Hematopoietic multipotent progenitor cell (in vitro differentiated cells): ENCODE results near the gene RALGDS. TPM values are rescaled to one million over a fixed set of nuclear protein-coding genes. Genes with fewer than 3 reads are reported as not detected.
A peak's percentile ranks its signal among the peaks of the same experiment; 100 is the strongest.
"Not testable (repeated sequence)": the region's sequence is repeated elsewhere in the genome, so short reads cannot be mapped to it uniquely, and the experiment has no call there.

Source experiments
- DNase-seq, 3 donors: peaks; one replicate each; pipeline ENCODE4 v3.0.0-alpha.2; 2011 to 2015; ENCODE audit warnings: low read depth in 2 of 3, low spot score in 2 of 3
- total RNA-seq: library from RNA; depleted of rRNA; stranded (reverse); fragments of >200 nt; gene quantifications from one replicate; pipeline ENCODE4 v1.2.3, GENCODE V29; 2012

RALGDS gene
- total RNA-seq, 1 donor, result 139 TPM

DNA sequence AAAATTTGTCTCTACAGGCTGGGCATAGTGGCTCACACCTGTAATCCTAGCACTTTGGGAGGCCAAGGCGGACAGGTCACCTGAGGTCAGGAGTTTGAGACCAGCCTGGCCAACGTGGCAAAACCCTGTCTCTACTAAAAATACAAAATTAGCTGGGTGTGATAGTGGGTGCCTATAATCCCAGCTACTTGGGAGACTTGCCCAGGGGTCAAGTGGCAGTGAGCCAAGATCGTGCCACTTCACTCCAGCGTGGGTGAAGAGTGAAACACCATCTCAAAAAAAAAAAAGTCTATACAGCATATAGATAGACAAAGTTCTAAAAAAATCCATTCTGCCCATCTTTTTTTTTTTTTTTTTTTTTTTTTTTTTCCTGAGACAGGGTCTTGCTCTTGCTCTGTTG is 26.7 kb downstream of the RALGDS start:
- not testable (repeated sequence) for DNase-seq

DNA sequence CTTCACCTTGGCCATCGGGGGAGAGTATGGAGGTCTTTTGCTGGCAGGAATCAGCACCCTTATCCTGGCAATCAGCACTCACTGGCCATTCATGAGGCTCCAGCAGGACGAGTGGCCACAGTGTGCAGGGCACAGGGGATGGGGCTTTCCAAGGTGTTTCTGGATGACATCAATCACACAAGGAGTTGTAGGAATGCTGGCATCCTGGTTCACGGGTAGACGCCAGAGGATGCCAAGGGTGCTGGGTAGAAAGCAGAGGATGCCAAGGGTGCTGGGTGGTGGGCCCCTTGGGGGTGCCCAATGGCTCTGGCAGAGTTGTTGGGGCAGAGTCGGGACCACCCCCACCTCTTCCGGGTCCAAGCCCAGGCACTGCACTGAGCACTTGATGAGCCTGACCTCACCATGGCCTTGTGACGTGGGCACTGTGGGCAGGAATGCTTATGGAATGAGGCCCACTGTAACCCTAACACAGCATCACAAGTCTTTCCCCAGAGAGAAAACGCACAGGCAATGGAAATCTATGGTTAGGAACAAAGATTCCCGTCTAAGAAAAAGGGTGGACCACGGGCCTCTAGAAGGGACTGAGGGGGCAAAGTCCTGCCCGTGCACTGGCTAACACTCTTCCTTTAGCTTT is 30.2 kb downstream of the RALGDS start:
- DNase-seq, result no peak

DNA sequence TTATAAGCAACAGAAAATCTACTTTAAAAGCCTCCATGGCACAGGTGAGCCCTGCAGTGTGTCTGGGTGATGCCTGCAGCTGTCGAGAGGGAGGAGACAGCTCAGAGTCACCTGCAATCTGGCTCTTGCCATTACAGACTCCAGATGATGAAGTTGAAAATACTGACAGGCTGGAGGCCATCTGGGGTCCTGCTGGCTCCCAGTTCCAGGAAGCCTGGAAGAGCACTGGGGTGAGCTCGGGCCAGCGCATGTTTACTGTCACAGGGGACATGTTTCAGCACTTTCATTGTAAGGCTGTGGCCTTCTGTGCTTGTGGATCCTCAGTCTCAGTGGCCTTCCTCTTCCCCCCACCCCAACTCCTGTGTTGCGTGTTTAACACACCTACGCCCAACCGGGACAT is 30.9 kb downstream of the RALGDS start:
- no peak for DNase-seq

DNA sequence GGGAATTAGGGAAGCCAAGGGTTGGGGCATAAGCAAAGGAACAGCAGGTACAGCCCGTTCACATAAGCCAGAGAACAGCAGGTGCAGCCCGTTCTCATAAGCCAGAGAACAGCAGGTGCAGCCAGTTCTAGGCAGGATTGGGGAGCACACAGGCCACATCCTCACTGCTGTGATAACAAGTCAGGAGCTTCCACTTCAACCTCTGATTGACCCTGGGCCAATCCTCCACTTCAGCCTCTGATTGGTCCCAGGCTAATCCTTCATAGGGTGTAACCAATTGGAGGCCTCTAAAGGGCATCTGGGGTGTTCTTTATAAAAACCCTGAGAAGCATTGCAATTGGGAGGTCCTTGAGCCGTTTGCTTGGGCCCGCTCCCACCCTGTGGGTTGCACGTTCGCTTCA is 31.8 kb downstream of the RALGDS start:
- DNase-seq, result no peak

DNA sequence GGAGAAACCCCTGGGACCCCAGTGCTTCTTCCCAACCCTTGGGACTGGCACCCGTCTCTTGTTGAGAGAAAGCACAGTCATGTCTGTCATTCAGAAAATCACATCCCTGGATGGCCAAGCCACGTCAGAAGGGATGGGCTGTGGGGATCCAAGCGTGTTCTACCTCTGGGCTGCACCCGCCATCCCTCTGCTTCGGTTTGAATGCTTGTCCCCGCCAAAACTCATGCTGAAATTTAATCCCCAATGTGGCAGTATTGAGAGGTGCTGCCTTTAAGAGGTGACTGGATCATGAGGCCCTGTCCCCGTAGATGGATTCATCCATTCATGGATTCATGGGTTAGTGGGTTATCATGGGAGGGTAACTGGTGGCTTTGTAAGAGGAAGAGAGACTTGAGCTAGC is 32.3 kb downstream of the RALGDS start:
- no peak for DNase-seq

DNA sequence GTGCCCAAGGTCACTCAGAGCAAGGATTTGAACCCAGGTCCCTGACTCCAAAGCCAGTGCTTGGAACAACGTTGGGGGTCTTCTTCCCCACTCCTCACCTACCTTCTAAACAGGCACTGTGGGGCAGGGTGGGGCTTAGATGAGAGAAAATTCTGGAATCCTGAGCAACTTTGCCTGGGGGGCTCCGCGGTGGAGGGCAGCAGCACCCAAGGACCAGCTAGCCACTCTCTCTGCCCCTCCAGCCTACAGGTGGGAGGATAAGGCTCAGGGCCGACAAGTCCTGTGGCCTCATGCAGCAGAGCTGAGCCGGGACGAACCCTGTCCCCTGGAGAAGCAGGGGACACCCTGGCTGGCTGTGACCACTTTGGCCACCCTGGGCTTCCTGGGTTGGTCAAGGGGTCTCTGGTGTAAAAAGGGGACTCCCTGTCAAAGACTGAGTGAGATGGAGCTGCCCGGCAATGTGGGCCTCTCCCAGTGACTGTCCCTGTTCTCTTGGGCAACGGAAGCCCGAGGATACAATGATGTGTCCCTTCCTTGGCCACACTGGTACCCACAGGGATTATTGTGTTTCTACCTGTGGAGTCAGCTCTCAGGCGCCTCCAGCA is 32.8 kb downstream of the RALGDS start:
- no peak for DNase-seq

DNA sequence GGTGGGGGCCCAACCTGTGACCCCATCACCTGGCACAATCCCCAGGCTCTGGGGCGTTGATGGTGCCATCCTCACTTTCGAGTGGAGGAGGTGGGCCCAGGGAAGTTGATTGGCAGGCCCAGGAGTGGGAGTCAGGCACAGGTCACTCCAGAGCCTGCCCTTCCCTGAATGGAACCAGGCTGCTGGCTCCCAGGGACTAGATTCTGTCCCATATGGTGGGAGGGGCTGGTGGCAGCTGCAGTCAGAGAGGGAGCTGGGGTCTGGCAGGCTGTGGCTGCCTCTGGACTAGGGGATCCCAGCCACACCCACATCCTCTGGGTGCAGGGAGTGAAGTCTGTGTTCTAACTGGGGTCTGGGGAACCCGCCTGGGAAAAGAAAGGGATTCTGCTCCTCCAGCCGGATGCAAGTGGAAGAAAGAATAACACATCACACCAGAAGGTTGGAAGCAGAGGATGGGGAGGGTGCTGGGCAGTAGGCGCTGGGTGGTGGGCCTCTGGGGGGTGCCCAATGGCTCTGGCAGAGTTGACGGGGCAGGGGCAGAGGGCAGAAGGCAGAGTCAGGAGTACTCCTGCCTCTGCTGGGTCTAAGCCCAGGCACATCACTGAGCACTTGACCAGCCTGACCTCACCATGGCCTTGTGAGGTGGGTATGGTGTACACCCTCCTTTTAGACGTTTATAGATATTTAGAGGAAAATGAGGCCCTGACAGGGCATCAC is 33.5 kb downstream of the RALGDS start:
- DNase-seq, result no peak

DNA sequence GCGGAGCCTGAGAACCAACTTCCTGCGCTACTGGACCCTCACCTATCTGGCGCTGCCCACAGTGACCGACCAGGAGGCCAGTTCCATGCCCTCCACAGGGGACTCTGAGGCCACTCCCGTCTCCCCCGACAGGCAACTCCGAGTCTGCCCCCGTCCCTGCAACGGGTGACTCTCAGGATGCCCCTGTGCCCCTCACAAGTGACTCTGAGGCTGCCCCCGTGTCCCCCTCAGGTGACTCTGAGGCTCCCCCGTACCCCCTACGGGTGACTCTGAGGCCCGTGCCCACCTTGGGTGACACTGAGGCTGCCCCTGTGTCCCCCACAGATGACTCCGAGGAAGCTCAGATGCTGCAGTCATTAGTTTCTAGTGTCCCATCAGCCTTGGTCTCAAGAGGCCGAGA is 34.1 kb downstream of the RALGDS start:
- DNase-seq, result no peak

DNA sequence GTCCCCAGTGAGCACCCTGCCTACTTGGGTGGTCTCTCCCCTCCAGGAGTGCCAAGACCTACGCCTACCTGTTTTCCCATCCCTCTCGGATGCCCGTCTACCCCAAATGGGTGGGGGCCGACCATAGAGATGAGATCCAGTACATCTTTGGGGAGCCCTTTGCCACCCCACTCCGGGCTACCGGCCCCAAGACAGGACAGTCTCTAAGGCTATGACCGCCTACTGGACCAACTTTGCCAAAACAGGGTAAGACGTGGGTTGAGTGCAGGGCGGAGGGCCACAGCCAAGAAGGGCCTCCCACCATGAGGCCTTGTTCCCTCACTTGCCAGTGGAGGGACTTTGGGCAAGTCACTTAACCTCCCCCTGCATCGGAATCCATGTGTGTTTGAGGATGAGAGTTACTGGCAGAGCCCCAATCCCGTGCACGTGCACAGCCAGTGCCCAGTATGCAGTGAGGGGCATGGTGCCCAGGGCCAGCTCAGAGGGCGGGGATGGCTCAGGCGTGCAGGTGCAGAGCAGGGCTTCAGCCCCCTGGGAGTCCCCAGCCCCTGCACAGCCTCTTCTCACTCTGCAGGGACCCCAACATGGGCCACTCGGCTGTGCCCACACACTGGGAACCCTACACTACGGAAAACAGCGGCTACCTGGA is 34.7 kb downstream of the RALGDS start:
- not testable (repeated sequence) for DNase-seq

DNA sequence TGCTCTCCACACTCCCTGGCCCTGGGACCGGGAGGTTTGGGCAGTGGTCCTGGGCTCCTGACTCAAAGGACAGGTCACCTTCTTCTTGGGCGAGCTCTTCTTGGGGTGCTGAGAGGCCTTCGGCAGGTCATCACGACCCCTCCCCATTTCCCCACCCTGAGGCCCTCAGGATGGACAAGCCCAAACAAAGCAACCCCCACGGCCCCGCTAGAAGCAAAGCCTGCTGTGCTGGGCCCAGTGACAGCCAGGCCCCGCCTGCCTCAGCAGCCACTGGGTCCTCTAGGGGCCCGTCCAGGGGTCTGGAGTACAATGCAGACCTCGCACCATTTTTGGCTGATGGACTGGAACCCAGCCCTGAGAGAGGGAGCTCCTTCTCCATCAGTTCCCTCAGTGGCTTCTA is 37.4 kb downstream of the RALGDS start:
- not testable (repeated sequence) for DNase-seq

DNA sequence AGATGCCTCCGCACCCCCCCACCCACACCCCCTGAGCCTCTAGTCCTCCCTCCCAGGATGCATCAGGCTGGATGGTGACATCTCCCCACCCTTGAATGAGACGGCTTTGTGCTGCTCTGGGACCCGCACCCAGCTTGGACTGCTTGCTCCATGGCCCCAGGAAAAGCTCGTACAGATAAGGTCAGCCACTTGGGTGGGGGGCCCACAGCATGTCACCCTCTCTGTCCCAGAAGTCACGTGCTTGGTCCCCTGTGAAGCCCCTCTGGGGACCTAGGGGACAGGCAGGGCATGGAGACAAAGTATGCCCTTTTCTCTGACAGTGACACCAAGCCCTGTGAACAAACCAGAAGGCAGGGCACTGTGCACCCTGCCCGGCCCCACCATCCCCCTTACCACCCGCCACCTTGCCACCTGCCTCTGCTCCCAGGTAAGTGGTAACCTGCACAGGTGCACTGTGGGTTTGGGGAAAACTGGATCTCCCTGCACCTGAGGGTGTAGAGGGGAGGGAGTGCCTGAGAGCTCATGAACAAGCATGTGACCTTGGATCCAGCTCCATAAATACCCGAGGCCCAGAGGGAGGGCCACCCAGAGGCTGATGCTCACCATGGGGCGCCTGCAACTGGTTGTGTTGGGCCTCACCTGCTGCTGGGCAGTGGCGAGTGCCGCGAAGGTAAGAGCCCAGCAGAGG is 38.9 kb downstream of the RALGDS start:
- not testable (repeated sequence) for DNase-seq

DNA sequence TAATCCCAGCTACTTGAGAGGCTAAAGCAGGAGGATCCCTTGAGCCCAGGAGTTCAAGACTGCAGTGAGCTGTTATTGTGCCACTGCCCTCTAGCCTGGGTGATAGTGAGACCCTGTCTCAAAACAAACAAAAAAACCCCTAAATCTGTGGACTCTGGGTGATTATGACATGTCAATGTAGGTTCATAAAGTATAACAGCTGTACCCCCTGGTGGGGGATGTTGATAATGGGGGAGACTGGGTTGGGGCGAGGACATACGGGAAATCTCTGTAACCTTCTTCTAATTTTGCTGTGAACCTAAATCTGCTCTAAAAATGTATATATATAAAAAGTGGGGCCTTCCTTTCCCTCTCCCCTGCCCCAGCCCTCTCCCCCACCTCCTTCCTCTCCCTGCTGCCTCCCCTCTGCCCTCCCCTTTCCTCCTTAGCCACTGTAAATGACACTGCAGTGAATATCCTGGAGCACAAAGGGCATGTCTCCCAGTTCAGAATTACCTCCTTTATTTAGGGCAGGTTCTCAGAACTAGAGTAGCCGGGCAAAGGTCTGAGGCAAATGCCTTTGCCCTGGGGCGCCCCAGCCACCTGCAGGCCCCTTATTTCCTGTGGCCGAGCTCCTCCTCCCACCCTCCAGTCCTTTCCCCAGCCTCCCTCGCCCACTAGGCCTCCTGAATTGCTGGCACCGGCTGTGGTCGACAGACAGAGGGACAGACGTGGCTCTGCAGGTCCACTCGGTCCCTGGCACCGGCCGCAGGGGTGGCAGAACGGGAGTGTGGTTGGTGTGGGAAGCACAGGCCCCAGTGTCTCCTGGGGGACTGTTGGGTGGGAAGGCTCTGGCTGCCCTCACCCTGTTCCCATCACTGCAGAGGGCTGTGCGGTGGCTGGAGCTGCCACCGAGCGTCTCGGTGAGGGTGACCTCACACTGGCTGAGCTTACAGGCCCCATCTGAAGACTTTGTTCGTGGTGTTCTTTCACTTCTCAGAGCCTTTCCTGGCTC is 40.0 kb downstream of the RALGDS start:
- peak in 2 of 3 donors; percentile 47 to 64 for DNase-seq

DNA sequence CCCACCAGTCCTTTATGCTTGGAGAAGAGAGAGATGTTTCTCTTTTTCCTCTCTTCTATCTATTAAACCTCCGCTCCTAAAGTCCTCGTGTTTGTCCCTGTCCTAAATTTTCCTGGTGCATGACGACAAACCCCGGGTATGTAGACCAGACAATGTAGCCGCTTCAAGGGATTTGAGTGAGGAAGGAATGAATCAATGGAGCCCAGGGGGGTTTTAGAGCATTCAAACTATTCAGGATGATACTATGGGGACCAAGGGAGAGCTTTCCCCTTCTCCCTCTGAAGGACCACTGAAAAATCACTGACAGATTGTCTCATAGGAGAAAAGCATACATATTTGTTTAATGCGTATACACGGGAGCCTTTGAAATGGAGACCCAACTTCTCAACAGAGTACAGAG is 40.9 kb downstream of the RALGDS start:
- no peak for DNase-seq

DNA sequence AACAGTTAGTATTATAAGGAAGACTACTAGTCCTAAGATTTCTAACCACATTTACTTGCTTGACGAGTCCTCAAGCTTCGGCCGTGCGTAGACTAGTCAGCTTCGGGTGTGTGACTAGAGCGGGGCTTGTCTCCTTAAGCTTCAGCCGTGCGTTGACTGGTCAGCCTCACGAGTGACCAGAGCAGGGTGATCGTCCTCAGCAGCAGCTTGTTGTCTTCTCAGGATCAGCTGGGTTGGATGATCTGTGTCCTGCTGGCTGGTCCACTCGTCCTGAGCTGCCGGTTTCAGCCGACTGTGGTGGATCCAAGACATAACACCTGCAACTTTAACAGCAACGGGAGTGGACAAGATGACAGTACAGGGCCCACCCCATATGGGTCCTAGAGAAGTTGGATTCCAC is 42.6 kb downstream of the RALGDS start:
- DNase-seq, result no peak

DNA sequence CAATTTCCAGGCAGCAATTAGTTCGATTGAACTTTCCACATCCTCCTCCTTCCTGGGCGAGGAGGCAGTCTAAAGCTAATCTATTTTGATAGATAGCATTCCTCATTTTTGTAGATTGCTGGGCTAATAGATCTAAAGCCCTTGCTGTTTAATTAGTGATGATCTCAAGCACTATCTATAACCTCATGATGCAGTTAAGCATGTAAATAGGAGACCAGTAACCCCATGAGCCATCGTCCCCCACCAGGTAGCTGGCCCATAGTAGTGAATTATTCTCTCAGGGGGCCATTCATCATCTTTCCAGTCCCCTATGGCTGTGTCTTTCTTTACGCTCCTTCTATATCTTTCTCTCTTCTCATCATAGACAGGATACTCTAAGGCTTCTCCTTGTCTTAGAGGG is 44.3 kb downstream of the RALGDS start:
- no peak for DNase-seq

DNA sequence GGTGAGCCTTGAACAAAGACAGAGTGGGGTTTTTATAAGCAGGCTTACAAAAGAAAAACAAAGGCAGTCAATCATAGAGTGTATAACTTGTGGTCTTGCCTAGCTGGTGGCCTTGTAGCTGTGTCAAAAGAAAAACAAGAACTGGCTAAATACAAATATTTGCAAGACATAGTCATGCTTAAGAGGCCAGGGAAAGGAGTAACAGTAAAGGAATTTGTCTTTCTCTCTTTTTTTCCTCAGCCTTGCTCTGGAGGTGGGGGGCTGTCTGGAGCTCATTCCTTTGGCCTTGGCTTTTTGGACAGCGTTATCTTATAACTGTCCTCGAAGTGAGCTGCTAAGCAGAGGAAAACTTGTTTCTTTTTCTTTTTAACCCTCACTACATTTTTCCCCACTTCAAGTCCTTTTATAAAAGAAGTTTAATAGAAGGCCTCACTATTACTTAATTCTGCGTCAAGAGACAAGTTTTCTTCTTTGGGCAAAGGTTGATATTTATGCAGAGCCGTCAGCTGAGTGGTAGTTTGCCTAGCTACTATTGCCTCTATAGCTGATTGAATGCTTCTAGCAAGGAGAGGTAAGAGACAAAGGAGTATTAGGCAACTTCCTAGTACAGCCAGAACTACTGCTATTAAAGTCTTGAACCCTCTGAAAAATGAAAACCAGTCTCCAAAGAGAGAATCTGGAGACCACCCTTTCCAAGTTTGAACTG is 45.0 kb downstream of the RALGDS start:
- no peak for DNase-seq

DNA sequence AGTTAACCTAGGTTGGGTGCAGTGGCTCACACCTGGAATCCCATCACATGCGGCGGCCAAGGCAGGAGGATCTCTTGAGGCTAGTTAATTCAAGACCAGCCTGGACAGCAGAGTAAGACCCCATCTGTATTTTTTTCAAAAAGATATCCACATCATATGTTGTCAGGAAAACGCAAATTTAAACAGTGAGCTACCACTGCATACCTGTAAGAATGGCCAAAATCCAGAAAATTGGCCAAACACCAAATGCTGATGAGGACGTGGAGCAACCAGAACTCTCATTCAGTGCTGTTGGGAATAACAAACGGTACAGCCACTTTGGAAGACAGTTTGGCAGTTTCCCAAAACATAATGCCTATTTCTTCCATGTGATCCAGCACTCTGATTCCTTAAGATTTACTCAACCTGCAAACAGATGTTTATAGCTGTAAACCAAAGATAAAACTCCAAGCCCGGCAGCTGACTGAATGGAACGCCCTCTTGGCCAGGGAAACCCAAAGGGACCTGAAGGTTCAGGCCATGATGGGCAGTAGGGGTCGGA is 46.9 kb downstream of the RALGDS start:
- DNase-seq, result no peak

DNA sequence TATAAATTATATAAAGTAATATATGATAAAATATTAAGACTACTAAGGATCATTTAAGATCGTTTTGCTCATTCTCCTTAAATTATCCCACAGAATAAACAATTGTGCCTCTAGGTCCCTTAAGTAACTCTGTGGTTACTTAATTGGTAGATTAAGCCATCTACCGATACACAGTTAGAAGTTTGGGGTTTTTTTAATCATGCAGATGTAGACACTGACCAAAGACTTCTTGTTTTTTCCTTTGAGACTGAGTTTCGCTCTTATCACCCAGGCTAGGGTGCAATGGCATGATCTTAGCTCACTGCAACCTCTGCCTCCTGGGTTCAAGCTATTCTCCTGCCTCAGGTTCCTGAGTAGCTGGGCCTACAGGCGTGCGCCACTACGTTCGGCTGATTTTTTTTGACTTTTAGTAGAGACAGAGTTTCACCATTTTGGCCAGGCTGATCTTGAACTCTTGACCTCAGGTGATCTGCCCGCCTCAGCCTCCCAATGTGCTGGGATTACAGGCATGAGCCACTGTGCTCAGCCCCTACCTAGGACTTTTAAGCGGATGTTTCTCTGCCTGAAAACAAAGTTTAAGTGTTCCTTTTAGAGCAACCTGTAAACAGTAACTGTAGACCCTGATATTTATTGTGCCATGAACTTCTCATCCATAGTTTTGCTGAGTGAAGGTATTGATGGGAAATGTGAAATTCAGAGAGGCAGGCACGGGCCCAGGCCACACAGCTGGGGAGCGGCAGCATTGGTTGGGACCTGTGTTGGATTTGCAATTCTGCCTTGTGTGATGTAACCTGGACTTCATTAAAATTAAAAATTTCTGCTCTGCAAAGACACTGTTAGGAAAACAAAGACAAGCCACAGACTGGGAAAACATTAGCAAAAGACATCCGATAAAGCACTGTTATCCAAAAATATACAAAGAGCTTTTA is 47.7 kb downstream of the RALGDS start:
- no peak for DNase-seq
